Nephron progenitor cell (in vitro differentiated cells): ENCODE data around the gene ANKRD11.

Experiments
- DNase-seq: peaks from one replicate; pipeline ENCODE4 v3.0.0; 2021
- H3K27ac Mint-ChIP-seq: 2 replicates; pipeline ENCODE4 v1.8.0; 2021; ENCODE audit warnings: mild to moderate bottlenecking, moderate library complexity, mixed read lengths
- H3K27me3 Mint-ChIP-seq: 2 replicates; pipeline ENCODE4 v1.8.0; 2021; ENCODE audit warnings: mild to moderate bottlenecking, low read depth, mixed read lengths; ENCODE audit not compliant: poor library complexity
- H3K36me3 Mint-ChIP-seq: 2 replicates; pipeline ENCODE4 v1.8.0; 2021; ENCODE audit warnings: low read depth, mixed read lengths
- H3K4me1 Mint-ChIP-seq: 2 replicates; pipeline ENCODE4 v1.8.0; 2021; ENCODE audit warnings: mixed read lengths
- H3K4me3 Mint-ChIP-seq: 2 replicates; pipeline ENCODE4 v1.8.0; 2021; ENCODE audit warnings: mild to moderate bottlenecking, moderate library complexity, mixed read lengths
- H3K9me3 Mint-ChIP-seq: 2 replicates; pipeline ENCODE4 v1.8.0; 2021; ENCODE audit warnings: mild to moderate bottlenecking, moderate library complexity, mixed read lengths
- CTCF ChIP-seq: fragments of 200-600 bp; sonication (generic); IDR thresholded peaks from 2 replicates; pipeline ENCODE4 v1.5.0; 2021; ENCODE audit warnings: antibody characterized with exemption

ANKRD11 gene

GRCh38 chr16:89505204-89506112 lies 15.1 kb upstream of the ANKRD11 start:
- DNase-seq: no peak
- Mint-ChIP-seq H3K27me3 (peaks cover 5% of the 10 kb centered on the region), H3K36me3 (peaks cover 2% of the 10 kb centered on the region), H3K27ac (peak overlapping the region; percentile 87), H3K9me3 (no peaks in the 10 kb centered on the region), H3K4me1 (peaks cover 29% of the 10 kb centered on the region), H3K4me3 (peak overlapping the region; percentile 60)
- no peak for TF ChIP-seq CTCF

- Mint-ChIP-seq H3K4me1 (peaks cover 23% of the 10 kb centered on the region), H3K9me3 (no peaks in the 10 kb centered on the region), H3K27me3 (no peaks in the 10 kb centered on the region), H3K4me3 (no peak overlapping the region), H3K27ac (no peak overlapping the region), H3K36me3 (no peaks in the 10 kb centered on the region)
- TF ChIP-seq CTCF: no peak
- DNase-seq: no peak
Observed at GRCh38 chr16:89504091-89504490, 13.7 kb upstream of the ANKRD11 start.

GRCh38 chr16:89502081-89502843 lies 11.9 kb upstream of the ANKRD11 start:
- H3K36me3 Mint-ChIP-seq: no peaks in the 10 kb centered on the region
- no peak for TF ChIP-seq CTCF
- H3K27me3 Mint-ChIP-seq: no peaks in the 10 kb centered on the region
- peaks cover 34% of the 10 kb centered on the region for H3K4me1 Mint-ChIP-seq
- DNase-seq: no peak
- H3K27ac Mint-ChIP-seq: no peak overlapping the region
- no peaks in the 10 kb centered on the region for H3K9me3 Mint-ChIP-seq
- no peak overlapping the region for H3K4me3 Mint-ChIP-seq

- Mint-ChIP-seq H3K4me3 (no peak overlapping the region), H3K4me1 (peaks cover 20% of the 10 kb centered on the region), H3K27ac (no peak overlapping the region), H3K36me3 (no peaks in the 10 kb centered on the region), H3K27me3 (no peaks in the 10 kb centered on the region), H3K9me3 (no peaks in the 10 kb centered on the region)
- DNase-seq: no peak
- TF ChIP-seq CTCF: no peak
Observed at GRCh38 chr16:89499767-89500166, 9.4 kb upstream of the ANKRD11 start.

- Mint-ChIP-seq H3K27me3 (no peaks in the 10 kb centered on the region), H3K4me1 (peaks cover 28% of the 10 kb centered on the region), H3K9me3 (no peaks in the 10 kb centered on the region), H3K36me3 (no peaks in the 10 kb centered on the region), H3K27ac (peak overlapping the region; percentile 57), H3K4me3 (no peak overlapping the region)
- no peak for TF ChIP-seq CTCF
- peak; percentile 53 for DNase-seq
Observed at GRCh38 chr16:89498839-89499238, 8.5 kb upstream of the ANKRD11 start.
